ENCODE results near the gene PDE11A. TPM values are rescaled to one million over a fixed set of nuclear protein-coding genes. Genes with fewer than 3 reads are reported as not detected.

PDE11A gene
- total and polyA plus RNA-seq, 2 of the 8 experiments (the other 6 are each of a cell fraction or from before 2014, with no cell fraction given), result 0.19 to 0.23 TPM

GRCh38 chr2:177741866-177742265, 330.7 kb downstream of the PDE11A start:
- WGBS, 2 experiments (ENCODE audit: extremely low coverage in 1 of 2, insufficient coverage in 1 of 2, insufficient read length in 1 of 2, insufficient replicate concordance in 2 of 2, low coverage in 1 of 2, low lambda C conversion rate in 2 of 2, missing lambda C conversion rate in 1 of 2), result 89% methylated on average over 2 of the region's 2 CpGs; no CpG with 5 or more reads in 1 of the 2 experiments
- no peak overlapping the region for H4K91ac ChIP-seq (replicated peaks; ENCODE audit: insufficient read length, low read length)
- H3K4me1 ChIP-seq (replicated peaks in 1 of 4; ENCODE audit: control insufficient read depth in 3 of 4, insufficient read depth in 4 of 4, low read length in 3 of 4), result no peaks in the 10 kb centered on the region
- no peaks in the 10 kb centered on the region for H3K79me2 ChIP-seq (ENCODE audit: control insufficient read depth in 1 of 2, insufficient read depth in 2 of 2, low read length in 2 of 2)
- H3K18ac ChIP-seq (ENCODE audit: extremely low read depth, low read length), result no peak overlapping the region
- no peaks in the 10 kb centered on the region for H3K36me3 ChIP-seq (ENCODE audit: control insufficient read depth in 2 of 4, insufficient read depth in 4 of 4, low read length in 3 of 4)
- H2BK15ac ChIP-seq (ENCODE audit: low read length), result no peak overlapping the region
- H4K5ac ChIP-seq (ENCODE audit: insufficient read length, low read depth, low read length), result no peak overlapping the region
- no peak overlapping the region for H3K4me3 ChIP-seq (ENCODE audit: extremely low read depth in 1 of 4, insufficient read depth in 2 of 4, low read depth in 3 of 4, low read length in 4 of 4)
- no peak overlapping the region for H2AK5ac ChIP-seq (ENCODE audit: low read depth, low read length)
- DNase-seq (ENCODE audit: low read depth in 1 of 2, low spot score in 2 of 2) (no peak), FAIRE-seq (no peak)
- H4K20me1 ChIP-seq (replicated peaks in 1 of 2; ENCODE audit: control insufficient read depth in 1 of 2, insufficient read depth in 2 of 2, low read length in 2 of 2), result no peaks in the 10 kb centered on the region
- ChIA-PET CTCF (ENCODE audit: partially characterized antibody) (interaction anchor here (0.6 to 2.4 kb wide), 7 partner anchors 9 to 409 kb away, joined by 3 to 10 read pairs (median 3); no protein-coding TSS in a partner anchor), POLR2A (ENCODE audit: partially characterized antibody) (no interaction called here)
- no peak overlapping the region for H2BK12ac ChIP-seq (ENCODE audit: low read depth, low read length)
- H3K4me2 ChIP-seq (ENCODE audit: insufficient read depth in 1 of 2, low read depth in 2 of 2, low read length in 2 of 2), result no peak overlapping the region
- H3K56ac ChIP-seq (replicated peaks; ENCODE audit: insufficient read length, low read depth, low read length), result no peak overlapping the region
- peaks cover 0 to 5% (median 0%) of the 10 kb centered on the region in 4 experiments; a peak in 5 of 7 replicates for H3K27me3 ChIP-seq (replicated peaks in 1 of 4; ENCODE audit: control insufficient read depth in 3 of 4, extremely low read depth in 1 of 4, insufficient read depth in 3 of 4, low read length in 3 of 4)
- no peak overlapping the region for H3K9ac ChIP-seq (replicated peaks in 1 of 4; ENCODE audit: extremely low read depth in 1 of 4, low read depth in 3 of 4, low read length in 3 of 4)
- H3K4ac ChIP-seq (replicated peaks; ENCODE audit: insufficient read length, low read depth, low read length), result no peak overlapping the region
- no peaks in the 10 kb centered on the region for H3K9me3 ChIP-seq (ENCODE audit: insufficient read depth in 2 of 2, low read depth in 1 of 2, low read length in 1 of 2)
- no peak overlapping the region for H2BK120ac ChIP-seq (replicated peaks; ENCODE audit: low read depth, low read length)
- H3K23me2 ChIP-seq (ENCODE audit: low read depth, low read length), result no peaks in the 10 kb centered on the region
- H3K14ac ChIP-seq (ENCODE audit: insufficient read length), result no peak overlapping the region
- no peak overlapping the region for H2BK5ac ChIP-seq (ENCODE audit: low read depth, low read length)
- no peak overlapping the region for H3K27ac ChIP-seq (ENCODE audit: low read depth, low read length)
- H3K79me1 ChIP-seq (ENCODE audit: low read depth, low read length), result no peaks in the 10 kb centered on the region
- H2BK20ac ChIP-seq (ENCODE audit: low read length), result no peak overlapping the region
- TF ChIP-seq RFX5 (IDR thresholded peaks at IDR 0.05; ENCODE audit: borderline replicate concordance, low read depth, low read length) (no peak), EZH2 (IDR thresholded peaks at IDR 0.05; ENCODE audit: low read depth, low read length, severe bottlenecking) (no peak), EGR1 (IDR thresholded peaks at IDR 0.05; ENCODE audit: borderline replicate concordance, low read depth, low read length) (no peak), TEAD4 (IDR thresholded peaks at IDR 0.05; ENCODE audit: low read depth, low read length) (no peak), BRCA1 (IDR thresholded peaks at IDR 0.05; ENCODE audit: low read depth, low read length) (no peak), USF2 (IDR thresholded peaks at IDR 0.05; ENCODE audit: low read length) (no peak), RBBP5 (IDR thresholded peaks at IDR 0.05; ENCODE audit: borderline replicate concordance, low read depth, low read length) (no peak)
- H4K8ac ChIP-seq (ENCODE audit: extremely low read depth, insufficient read depth, low read length), result no peak overlapping the region
- H3K23ac ChIP-seq (ENCODE audit: insufficient read length), result no peak overlapping the region
- no peak overlapping the region for H2AFZ ChIP-seq (ENCODE audit: low read length)

Measured in H1 (cell line).